ENCODE data around the gene PRTFDC1. TPM values are rescaled to one million over a fixed set of nuclear protein-coding genes. Genes with fewer than 3 reads are reported as not detected.

Gene PRTFDC1
- total RNA-seq, 4 donors from 2014 or later: 3.0 to 8.3 (median 4.3) TPM

- Histone ChIP-seq H3K27me3 (no peaks in the 10 kb centered on the region), H3K9me3 (no peaks in the 10 kb centered on the region), H3K4me3 (no peak overlapping the region), H3K36me3 (peaks cover 0 to 7% (median 0%) of the 10 kb centered on the region in 4 donors), H3K4me1 (no peaks in the 10 kb centered on the region), H3K27ac (replicated peaks in 1 of 4) (no peak overlapping the region)
- no peak for DNase-seq (ENCODE audit: extremely low spot score)
- intact Hi-C loops (cut with DNase I): no loop called here
- TF ChIP-seq EP300 (IDR thresholded peaks at IDR 0.05): no peak
- TF ChIP-seq POLR2AphosphoS5 (IDR thresholded peaks at IDR 0.05): no peak
- no peak for TF ChIP-seq POLR2A (IDR thresholded peaks at IDR 0.05; ENCODE audit: low read depth)
- no peak for TF ChIP-seq CTCF (IDR thresholded peaks at IDR 0.05)
- WGBS: 55% methylated on average over 2 of the region's 2 CpGs
Measured at GRCh38 chr10:24930427-24930826, 22.0 kb downstream of the PRTFDC1 start.

GRCh38 chr10:24929904-24930303 lies 22.5 kb downstream of the PRTFDC1 start:
- TF ChIP-seq CTCF (IDR thresholded peaks at IDR 0.05) (no peak), POLR2A (IDR thresholded peaks at IDR 0.05; ENCODE audit: low read depth) (no peak)

GRCh38 chr10:24929056-24929544 lies 23.3 kb downstream of the PRTFDC1 start:
- DNase-seq (ENCODE audit: extremely low spot score): no peak
- H3K4me3 ChIP-seq: no peak overlapping the region
- H3K36me3 ChIP-seq: no peaks in the 10 kb centered on the region
- no peaks in the 10 kb centered on the region for H3K4me1 ChIP-seq
- no peaks in the 10 kb centered on the region for H3K27me3 ChIP-seq
- H3K27ac ChIP-seq (replicated peaks in 1 of 4): no peak overlapping the region
- intact Hi-C loops (cut with DNase I): no loop called here
- no peak for TF ChIP-seq POLR2AphosphoS5 (IDR thresholded peaks at IDR 0.05)
- TF ChIP-seq CTCF (IDR thresholded peaks at IDR 0.05): no peak
- no peak for TF ChIP-seq EP300 (IDR thresholded peaks at IDR 0.05)
- no peak for TF ChIP-seq POLR2A (IDR thresholded peaks at IDR 0.05; ENCODE audit: low read depth)
- H3K9me3 ChIP-seq: no peaks in the 10 kb centered on the region
- 82% methylated on average over 4 of the region's 4 CpGs for WGBS

More at GRCh38 chr10:24929904-24930303, 22.5 kb downstream of the PRTFDC1 start:
- Histone ChIP-seq H3K27ac (replicated peaks in 1 of 4) (no peak overlapping the region), H3K4me1 (no peaks in the 10 kb centered on the region), H3K27me3 (no peaks in the 10 kb centered on the region), H3K9me3 (no peaks in the 10 kb centered on the region), H3K4me3 (no peak overlapping the region), H3K36me3 (peaks cover 0 to 2% (median 0%) of the 10 kb centered on the region in 4 donors)
- DNase-seq (ENCODE audit: extremely low spot score): no peak
- intact Hi-C loops (cut with DNase I): no loop called here
- WGBS: 96% methylated on average over 3 of the region's 4 CpGs

- Histone ChIP-seq H3K4me3 (no peak overlapping the region), H3K27ac (replicated peaks in 1 of 4) (no peak overlapping the region), H3K9me3 (no peaks in the 10 kb centered on the region), H3K4me1 (no peaks in the 10 kb centered on the region), H3K36me3 (no peaks in the 10 kb centered on the region), H3K27me3 (no peaks in the 10 kb centered on the region)
- DNase-seq (ENCODE audit: extremely low spot score): no peak
- 91% methylated on average over 3 of the region's 3 CpGs for WGBS
- TF ChIP-seq CTCF (IDR thresholded peaks at IDR 0.05) (no peak), POLR2A (IDR thresholded peaks at IDR 0.05; ENCODE audit: low read depth) (no peak), EP300 (IDR thresholded peaks at IDR 0.05) (no peak), POLR2AphosphoS5 (IDR thresholded peaks at IDR 0.05) (no peak)
- intact Hi-C loops (cut with DNase I): no loop called here
Measured at GRCh38 chr10:24928163-24928562, 24.2 kb downstream of the PRTFDC1 start.

GRCh38 chr10:24926557-24926956 lies 25.8 kb downstream of the PRTFDC1 start:
- no peak for TF ChIP-seq POLR2AphosphoS5 (IDR thresholded peaks at IDR 0.05)
- no peak for TF ChIP-seq EP300 (IDR thresholded peaks at IDR 0.05)
- TF ChIP-seq CTCF (IDR thresholded peaks at IDR 0.05): no peak
- TF ChIP-seq POLR2A (IDR thresholded peaks at IDR 0.05; ENCODE audit: low read depth): no peak
- intact Hi-C loops (cut with DNase I): no loop called here
- peaks cover 0 to 2% (median 1%) of the 10 kb centered on the region in 4 donors for H3K4me1 ChIP-seq
- H3K9me3 ChIP-seq: no peaks in the 10 kb centered on the region
- H3K4me3 ChIP-seq: no peak overlapping the region
- no peak for DNase-seq (ENCODE audit: extremely low spot score)
- 91% methylated on average over 8 of the region's 8 CpGs for WGBS
- no peak overlapping the region for H3K27ac ChIP-seq (replicated peaks in 1 of 4)
- H3K36me3 ChIP-seq: no peaks in the 10 kb centered on the region
- no peaks in the 10 kb centered on the region for H3K27me3 ChIP-seq

Data from esophagus muscularis mucosa (tissue), 4 donors.